GM12892 (cell line): ENCODE data around the gene NR5A1.

Experiments used
- DNase-seq: peaks from one replicate; pipeline ENCODE4 v3.0.0; 2011; ENCODE audit not compliant: insufficient read length
- FAIRE-seq: peaks from 2 replicates; lab custom pipeline; 2011; peaks lifted over from hg19 to GRCh38; lab: Jason Lieb, UNC
- POLR2A ChIP-seq: IDR thresholded peaks from 2 replicates; pipeline ENCODE4 v1.6.1; 2011; ENCODE audit warnings: low read depth, low read length, control low read depth
- POLR2AphosphoS5 ChIP-seq: IDR thresholded peaks from 2 replicates; pipeline ENCODE4 v1.6.1; 2011; ENCODE audit warnings: low read depth, low read length, control low read depth
- TAF1 ChIP-seq: IDR thresholded peaks from 2 replicates; pipeline ENCODE4 v1.6.1; 2011; ENCODE audit warnings: low read depth, mild to moderate bottlenecking, control low read depth, low read length, borderline replicate concordance

The NR5A1 gene

DNA sequence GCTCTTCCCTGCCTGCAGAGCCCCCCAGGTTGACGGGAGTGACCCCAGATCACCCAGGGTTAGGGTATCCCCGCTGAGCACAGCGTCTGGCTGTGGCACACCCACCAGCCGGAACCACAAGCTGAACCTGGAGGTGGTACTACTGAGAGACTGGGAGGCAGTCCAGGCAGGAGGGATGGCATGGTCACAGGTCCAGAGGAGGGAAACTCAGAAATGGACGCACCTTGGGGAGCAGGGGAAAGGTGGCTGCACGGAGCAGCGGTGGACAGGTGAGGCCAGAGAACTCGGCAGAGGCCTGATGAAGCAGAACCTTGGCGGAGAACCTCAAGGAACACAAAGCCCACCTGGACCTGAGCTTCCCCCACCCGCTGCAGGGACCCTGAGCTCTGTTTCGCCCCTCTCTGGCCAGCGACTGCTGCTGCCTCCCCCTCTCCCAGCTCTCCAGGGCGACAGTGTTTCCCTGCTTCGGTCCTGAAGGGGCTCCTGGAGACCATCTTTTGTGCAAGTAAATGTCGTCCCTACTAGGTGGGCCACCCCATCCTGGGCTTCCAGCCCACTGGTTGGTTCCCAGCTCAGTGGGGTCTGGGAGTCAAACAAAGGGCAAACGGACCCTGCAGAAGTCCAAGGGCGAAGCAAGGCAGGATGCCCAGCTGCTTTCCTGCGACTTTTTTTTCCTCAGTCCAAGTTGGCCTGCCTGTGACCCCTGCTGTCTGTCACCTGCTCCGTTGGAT lies 56.1 kb downstream of the NR5A1 start:
- no peak for FAIRE-seq

DNA sequence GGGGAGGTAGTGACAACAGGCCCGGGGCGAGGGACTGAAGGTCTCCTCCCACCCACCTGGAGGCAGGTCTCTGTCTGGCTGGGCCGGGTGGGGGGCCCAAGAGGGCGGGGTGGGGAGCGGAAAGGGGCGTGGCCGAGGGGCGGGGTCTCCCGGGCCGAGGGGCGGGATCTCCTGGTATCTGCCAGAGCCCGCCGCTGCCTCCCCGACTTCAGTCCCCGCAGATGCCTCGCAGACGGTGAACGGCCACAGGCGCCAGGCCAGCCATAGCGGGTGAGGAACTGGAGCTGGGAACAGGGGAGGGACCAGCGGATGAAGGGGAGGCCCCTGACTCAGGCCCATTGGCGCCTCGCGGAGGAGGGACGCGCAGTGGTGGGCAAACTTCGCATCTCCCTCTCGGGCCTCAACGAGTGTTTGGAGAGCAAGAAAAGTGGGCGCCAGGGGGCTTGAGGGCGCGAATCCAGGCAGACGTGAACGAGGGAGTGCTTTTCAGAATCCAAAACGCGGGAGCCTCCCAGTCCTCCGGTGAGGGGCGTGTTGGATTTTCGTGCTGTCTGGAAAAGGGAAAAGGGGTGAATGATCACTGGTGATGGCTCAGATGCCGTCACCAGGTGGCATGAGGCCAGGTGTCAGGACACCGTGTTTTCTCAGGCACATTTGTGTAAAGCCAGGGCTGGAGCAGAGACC lies 56.8 kb downstream of the NR5A1 start, which contains the start of gene ADGRD2:
TSS of gene ADGRD2 (plus strand) at position 211 of the 684 bp plus-strand sequence. CDS start 1,216 bp downstream, outside the sequence.
- DNase-seq: peak; percentile 46
- TF ChIP-seq TAF1: no peak
- TF ChIP-seq POLR2A: no peak
- TF ChIP-seq POLR2AphosphoS5: no peak
- no peak for FAIRE-seq

More for the DNA sequence above, 56.1 kb downstream of the NR5A1 start:
- TF ChIP-seq POLR2AphosphoS5 (no peak), TAF1 (no peak), POLR2A (no peak)
- peak; percentile 23 for DNase-seq

DNA sequence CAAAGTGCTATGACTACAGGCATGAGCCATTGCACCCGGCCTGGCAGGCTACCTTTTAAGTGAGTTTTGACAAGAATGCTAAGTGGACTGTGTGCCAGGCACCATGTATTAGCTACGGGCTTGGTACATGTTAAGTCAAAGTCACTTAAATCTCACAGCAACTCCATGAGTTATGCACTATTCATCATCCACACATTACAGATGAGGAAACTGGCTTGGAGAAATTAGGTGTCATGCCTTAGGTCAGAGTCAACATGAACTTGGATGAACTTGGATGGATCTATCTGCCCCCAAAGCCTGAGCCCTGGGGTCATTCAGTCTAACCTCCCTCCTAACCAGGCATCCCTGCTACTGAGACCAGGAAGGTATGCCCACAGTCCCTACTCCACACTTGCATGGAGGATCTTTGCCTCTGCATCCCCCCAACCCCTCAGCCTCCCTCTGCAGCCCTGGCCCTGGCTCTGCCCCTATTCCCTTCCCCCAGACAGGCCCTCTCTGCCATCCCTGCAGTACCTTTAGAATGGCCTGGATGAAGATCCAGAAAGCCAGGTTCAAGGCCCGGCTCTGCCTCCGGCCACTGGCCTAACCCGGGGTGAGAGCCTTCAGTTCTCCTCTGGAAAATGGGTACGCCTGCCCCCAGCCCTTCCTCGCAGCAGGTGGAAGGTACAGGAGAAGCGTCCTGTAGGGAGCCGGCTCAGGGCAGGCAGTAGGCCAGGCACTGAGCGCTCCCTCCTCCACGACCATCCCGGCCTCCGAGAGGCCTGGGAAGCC lies 57.6 kb downstream of the NR5A1 start:
- no peak for DNase-seq
- no peak for FAIRE-seq
- no peak for TF ChIP-seq POLR2A
- no peak for TF ChIP-seq POLR2AphosphoS5
- TF ChIP-seq TAF1: no peak

DNA sequence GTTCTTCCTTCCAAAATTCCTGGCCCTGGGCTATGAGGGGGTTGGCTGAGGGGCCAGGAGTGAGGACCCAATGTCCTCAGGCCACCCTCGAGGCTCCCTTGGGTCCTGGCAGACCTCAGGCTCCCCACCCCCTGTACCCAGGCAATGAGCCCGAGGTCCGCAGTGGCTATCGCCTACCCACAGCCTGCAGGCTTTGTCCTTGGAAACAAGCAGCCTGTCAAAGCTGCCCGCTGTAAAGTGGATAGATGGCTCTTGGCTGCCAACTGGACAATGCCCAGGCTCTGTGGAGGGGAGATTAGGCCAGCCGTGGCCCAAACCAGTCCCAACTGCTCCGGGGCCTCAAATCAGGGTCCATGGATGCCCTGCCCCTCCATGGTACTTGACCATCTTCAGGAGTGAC lies 59.2 kb downstream of the NR5A1 start:
- DNase-seq: no peak
- no peak for TF ChIP-seq POLR2AphosphoS5
- no peak for TF ChIP-seq POLR2A
- no peak for TF ChIP-seq TAF1
- FAIRE-seq: no peak

DNA sequence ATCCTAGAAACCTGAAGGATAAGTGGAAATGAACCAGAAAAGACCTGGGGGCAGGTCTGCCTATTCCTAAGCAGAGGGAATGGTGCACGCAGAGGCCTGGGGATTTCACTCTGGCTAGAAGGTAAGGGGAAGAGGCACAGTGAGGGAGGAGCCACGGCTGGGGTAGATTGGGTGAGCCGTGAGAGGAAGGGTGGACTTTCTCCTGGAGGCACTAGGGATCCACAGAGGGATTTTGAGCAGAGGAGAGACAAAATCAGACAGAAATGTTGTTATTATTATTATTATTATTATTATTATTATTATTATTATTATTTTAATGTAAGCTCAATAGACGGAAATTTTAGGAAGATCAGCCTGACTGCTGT lies 59.9 kb downstream of the NR5A1 start:
- TF ChIP-seq POLR2AphosphoS5: no peak
- TF ChIP-seq TAF1: no peak
- TF ChIP-seq POLR2A: no peak
- FAIRE-seq (no peak), DNase-seq (no peak)

DNA sequence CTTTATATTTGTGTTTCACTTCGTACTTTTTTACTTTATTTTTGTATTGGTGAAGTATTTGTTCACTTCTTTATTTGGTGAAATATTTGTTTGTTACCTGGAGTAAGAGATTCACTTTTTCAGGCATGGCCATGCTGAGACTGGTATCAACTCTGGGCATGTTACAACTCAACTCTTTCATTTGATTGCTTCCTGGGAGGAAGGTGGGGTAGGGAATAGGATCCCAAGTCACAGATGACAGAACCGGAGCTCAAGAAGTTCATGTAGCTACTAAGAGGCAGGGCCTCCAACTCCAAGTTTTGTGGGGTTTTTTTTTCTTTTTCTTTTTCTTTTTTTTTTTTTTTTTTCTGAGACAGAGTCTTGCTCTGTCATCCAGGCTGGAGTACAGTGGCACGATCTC lies 63.0 kb downstream of the NR5A1 start:
- FAIRE-seq (no peak), DNase-seq (no peak)
- TF ChIP-seq TAF1 (no peak), POLR2A (no peak), POLR2AphosphoS5 (no peak)

DNA sequence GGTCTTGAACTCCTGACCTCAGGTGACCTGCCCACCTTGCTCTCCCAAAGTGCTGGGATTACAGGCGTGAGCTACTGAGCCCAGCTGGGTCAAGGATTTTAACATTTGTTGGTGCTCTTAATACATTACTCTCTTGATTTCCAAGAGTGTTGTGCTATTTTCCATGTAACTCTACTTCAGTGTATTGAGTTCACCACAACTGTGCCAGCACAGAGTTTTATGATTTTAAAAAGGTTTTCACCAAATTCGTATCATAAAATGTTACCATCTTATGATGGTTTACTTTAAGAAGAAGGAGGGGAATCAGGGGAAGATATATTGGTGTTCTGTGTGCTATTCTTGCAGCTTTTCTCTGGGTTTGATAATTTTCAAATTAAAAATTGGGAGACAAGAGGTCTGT lies 63.6 kb downstream of the NR5A1 start:
- TF ChIP-seq POLR2A (no peak), POLR2AphosphoS5 (no peak), TAF1 (no peak)
- no peak for FAIRE-seq
- DNase-seq: no peak

DNA sequence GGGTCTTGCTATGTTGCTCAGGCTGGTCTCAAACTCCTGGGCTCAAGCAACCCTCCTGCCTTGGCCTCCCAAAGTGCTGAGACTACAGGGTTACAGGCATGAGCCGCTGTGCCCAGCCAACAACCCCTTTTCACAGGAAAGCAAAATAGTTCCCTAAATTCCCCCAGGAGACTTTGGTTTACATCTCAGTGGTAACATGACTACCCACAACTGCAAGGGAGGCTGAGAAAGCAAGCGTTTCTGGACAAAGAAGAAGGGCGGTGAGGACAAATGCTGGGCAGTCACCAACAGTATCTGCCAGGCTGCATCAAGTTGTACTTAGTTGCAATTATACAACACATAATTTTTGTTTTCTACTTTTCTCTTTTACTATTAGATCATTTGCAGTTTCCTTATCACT lies 64.4 kb downstream of the NR5A1 start:
- DNase-seq: no peak
- FAIRE-seq: no peak
- no peak for TF ChIP-seq TAF1
- no peak for TF ChIP-seq POLR2AphosphoS5
- TF ChIP-seq POLR2A: no peak

DNA sequence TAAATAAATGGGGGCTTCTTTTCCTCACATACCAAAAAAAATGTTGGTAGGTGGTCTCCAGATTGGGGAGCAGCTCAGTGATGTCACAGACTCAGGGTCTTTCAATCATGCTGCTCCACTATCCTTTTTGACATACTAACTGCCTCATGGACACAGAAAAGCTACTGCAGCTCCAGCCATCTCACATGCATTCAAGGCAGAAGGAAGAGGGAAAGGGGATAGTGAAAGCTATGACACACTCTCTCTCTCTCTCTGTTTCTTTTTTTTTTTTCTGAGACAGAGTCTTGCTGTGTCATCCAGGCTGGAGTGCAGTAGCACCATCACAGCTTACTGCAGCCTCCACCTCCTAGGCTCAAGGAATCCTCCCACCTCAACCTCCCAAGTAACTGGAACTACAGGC lies 64.8 kb downstream of the NR5A1 start:
- DNase-seq (no peak), FAIRE-seq (no peak)
- TF ChIP-seq POLR2AphosphoS5: no peak
- TF ChIP-seq TAF1: no peak
- TF ChIP-seq POLR2A: no peak

DNA sequence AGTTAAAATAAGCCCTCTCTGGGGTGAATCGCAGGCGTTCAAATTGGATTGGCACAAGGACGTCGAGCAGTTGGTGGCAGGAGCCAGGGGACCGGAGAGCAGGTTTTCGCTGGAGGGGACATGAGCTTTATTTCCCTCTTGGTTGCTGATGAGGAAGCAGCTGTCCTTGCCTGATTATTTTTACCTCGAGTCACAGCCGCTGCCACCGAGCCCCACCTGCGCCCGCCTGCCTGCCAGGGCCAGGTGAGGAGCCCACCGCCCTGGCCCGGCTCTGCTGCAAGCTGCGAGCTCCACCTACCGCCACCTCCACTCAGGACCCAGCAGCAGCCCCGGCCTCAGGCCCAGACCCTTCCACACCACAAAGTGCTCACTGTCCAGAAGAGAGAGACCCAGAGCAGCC lies 65.9 kb downstream of the NR5A1 start:
- TF ChIP-seq TAF1 (no peak), POLR2AphosphoS5 (no peak), POLR2A (no peak)
- no peak for DNase-seq
- FAIRE-seq: no peak

DNA sequence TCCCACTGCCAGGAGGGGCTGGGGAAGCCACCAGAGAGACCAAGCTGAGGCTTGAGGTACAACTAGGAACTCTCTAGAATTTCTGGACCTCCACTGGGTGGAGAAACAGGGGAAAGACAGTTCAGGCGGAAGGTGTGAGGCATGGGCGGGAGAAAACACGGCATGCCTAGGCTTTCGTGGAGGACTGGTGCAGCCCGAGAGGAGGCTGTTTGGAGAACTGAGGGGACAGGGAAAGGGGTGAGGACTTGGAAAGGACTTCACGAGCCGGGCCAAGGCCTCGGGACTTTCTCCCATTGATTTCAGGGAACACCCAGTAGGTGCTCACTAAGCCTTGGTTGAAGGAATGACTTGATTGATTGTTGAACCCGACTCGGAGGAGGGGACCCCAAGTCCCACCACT lies 66.4 kb downstream of the NR5A1 start:
- FAIRE-seq (no peak), DNase-seq (no peak)
- TF ChIP-seq TAF1 (no peak), POLR2AphosphoS5 (no peak), POLR2A (no peak)
